ENCODE data around the gene SELENON.

DNA sequence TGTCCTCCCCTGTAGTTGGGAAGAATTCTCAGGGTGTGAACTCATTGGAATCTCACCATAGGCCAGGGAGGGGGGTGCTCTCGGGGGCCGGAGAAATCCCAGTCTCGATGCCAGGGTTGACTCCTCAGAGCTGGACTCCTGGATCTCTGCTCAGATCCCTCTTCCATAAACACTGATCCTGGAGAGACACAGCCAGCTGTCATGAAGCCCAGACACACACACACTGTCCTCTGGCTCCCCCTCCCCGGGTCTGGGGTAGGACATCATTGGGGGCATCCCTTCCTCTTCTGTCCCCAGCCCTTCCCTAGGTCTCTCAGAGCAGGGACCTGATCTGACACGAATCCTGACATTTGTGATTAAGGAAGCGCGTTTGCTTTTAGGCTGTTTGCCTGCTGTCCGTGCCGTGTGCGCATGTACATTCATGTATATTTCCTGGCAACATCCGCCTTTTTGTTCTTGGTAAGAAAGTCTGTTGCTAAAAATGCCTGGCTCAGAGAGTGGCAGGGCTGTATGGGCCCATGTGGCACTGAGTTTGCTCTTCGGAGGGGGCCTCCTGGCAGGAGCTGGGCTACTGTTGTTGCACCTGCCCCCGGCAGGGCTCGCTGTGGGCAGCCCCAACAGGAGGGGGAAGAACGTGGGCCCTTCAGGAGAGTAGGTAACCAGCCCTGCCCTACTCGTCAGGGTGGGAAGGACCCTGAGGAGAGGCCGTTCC, 45.4 kb upstream of the SELENON start:
- TF ChIP-seq, protein P1, sequence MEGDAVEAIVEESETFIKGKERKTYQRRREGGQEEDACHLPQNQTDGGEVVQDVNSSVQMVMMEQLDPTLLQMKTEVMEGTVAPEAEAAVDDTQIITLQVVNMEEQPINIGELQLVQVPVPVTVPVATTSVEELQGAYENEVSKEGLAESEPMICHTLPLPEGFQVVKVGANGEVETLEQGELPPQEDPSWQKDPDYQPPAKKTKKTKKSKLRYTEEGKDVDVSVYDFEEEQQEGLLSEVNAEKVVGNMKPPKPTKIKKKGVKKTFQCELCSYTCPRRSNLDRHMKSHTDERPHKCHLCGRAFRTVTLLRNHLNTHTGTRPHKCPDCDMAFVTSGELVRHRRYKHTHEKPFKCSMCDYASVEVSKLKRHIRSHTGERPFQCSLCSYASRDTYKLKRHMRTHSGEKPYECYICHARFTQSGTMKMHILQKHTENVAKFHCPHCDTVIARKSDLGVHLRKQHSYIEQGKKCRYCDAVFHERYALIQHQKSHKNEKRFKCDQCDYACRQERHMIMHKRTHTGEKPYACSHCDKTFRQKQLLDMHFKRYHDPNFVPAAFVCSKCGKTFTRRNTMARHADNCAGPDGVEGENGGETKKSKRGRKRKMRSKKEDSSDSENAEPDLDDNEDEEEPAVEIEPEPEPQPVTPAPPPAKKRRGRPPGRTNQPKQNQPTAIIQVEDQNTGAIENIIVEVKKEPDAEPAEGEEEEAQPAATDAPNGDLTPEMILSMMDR (conservative IDR thresholded peaks at IDR 0.05; ENCODE audit: low read length) = no peak
- TF ChIP-seq EZH2phosphoT487 (IDR thresholded peaks at IDR 0.05; ENCODE audit: borderline replicate concordance, low read depth, low read length) = no peak
